Measurements from ENCODE around the gene PTMS. TPM values are rescaled to one million over a fixed set of nuclear protein-coding genes. Genes with fewer than 3 reads are reported as not detected.

Gene PTMS
- total and polyA plus RNA-seq, 2 donors (not counting 1 experiment from before 2014, with no cell fraction given) = 63.6 to 312 TPM

DNA sequence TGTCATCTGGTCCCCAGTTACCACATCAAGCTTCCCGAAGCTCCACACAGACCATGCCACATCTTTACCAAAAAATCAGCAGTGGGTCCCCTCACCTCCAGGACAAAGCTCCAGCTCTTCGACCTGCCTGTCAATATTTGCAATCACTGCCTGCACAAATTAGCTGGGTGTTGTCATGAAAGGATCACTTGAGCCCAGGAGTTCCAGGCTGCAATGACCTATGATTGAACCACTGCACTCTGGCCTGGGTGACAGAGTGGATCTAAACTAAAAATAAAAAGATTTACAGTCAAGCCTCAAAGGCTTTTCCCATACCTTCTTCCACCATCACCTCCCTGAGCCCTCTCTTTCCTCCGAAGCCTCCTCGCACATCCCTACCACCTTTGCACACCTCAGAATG, 30.4 kb downstream of the PTMS start:
- TF ChIP-seq, protein P1, sequence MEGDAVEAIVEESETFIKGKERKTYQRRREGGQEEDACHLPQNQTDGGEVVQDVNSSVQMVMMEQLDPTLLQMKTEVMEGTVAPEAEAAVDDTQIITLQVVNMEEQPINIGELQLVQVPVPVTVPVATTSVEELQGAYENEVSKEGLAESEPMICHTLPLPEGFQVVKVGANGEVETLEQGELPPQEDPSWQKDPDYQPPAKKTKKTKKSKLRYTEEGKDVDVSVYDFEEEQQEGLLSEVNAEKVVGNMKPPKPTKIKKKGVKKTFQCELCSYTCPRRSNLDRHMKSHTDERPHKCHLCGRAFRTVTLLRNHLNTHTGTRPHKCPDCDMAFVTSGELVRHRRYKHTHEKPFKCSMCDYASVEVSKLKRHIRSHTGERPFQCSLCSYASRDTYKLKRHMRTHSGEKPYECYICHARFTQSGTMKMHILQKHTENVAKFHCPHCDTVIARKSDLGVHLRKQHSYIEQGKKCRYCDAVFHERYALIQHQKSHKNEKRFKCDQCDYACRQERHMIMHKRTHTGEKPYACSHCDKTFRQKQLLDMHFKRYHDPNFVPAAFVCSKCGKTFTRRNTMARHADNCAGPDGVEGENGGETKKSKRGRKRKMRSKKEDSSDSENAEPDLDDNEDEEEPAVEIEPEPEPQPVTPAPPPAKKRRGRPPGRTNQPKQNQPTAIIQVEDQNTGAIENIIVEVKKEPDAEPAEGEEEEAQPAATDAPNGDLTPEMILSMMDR (conservative IDR thresholded peaks at IDR 0.05 in 1 of 2, IDR thresholded peaks at IDR 0.05 in 1 of 2; ENCODE audit: low read depth in 1 of 2, low read length in 2 of 2) = no peak
- H3K27ac ChIP-seq (ENCODE audit: insufficient read depth, low read length) = no peak overlapping the region
- H3K4me1 ChIP-seq (ENCODE audit: control insufficient read depth, extremely low read depth, insufficient read depth, low read length) = peaks cover 3% of the 10 kb centered on the region

DNA sequence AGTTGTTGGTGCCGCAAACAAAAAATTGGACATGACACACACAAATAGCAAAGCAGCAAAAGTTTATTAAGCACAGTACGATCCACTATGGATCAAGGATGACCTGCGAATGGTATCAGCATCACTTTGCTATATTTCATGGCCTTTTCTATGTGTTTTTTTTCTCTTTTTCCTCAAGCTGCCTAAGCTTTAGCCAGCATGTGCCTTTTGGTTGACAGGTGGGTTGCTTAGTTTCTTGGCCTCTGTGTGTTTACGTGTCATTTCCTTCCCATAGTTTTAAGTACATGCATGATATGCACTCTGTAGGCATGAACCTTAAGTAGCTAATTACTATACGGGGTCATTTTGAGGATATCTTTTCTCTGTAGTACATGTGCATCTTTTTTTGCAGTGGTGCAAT, 33.0 kb downstream of the PTMS start:
- Histone ChIP-seq H3K4me3 (replicated peaks in 1 of 4; ENCODE audit: control extremely low read depth in 1 of 4, insufficient read depth in 1 of 4, low read depth in 3 of 4, low read length in 4 of 4) (no peak overlapping the region), H3K4me2 (ENCODE audit: extremely low read depth, insufficient read depth, low read length) (no peak overlapping the region), H3K27ac (ENCODE audit: insufficient read depth, low read length) (no peak overlapping the region), H3K36me3 (ENCODE audit: control insufficient read depth, insufficient read depth, low read length) (peaks cover 1% of the 10 kb centered on the region), H3K4me1 (ENCODE audit: control insufficient read depth, extremely low read depth, insufficient read depth, low read length) (no peaks in the 10 kb centered on the region), H3K79me2 (ENCODE audit: control insufficient read depth, insufficient read depth, low read length) (peaks cover 2% of the 10 kb centered on the region), H2AFZ (ENCODE audit: low read length) (no peak overlapping the region), H3K9ac (ENCODE audit: insufficient read depth, low read length) (no peak overlapping the region), H4K20me1 (ENCODE audit: control insufficient read depth, extremely low read depth, insufficient read depth, low read length) (no peaks in the 10 kb centered on the region), H3K27me3 (ENCODE audit: control insufficient read depth, insufficient read depth, low read length) (no peaks in the 10 kb centered on the region), H3K9me3 (ENCODE audit: control insufficient read depth, insufficient read depth, low read depth, low read length) (no peaks in the 10 kb centered on the region)
- DNase-seq (ENCODE audit: low read depth in 2 of 2) = no peak
- TF ChIP-seq, protein P1 (conservative IDR thresholded peaks at IDR 0.05 in 1 of 2, IDR thresholded peaks at IDR 0.05 in 1 of 2; ENCODE audit: low read depth in 1 of 2, low read length in 2 of 2) = no peak
- no peak for TF ChIP-seq EZH2 (IDR thresholded peaks at IDR 0.05; ENCODE audit: low read length, missing control alignments)

More for the DNA sequence above, 30.4 kb downstream of the PTMS start:
- Histone ChIP-seq H3K4me3 (replicated peaks in 1 of 4; ENCODE audit: control extremely low read depth in 1 of 4, insufficient read depth in 1 of 4, low read depth in 3 of 4, low read length in 4 of 4) (no peak overlapping the region), H3K4me2 (ENCODE audit: extremely low read depth, insufficient read depth, low read length) (no peak overlapping the region), H2AFZ (ENCODE audit: low read length) (no peak overlapping the region), H4K20me1 (ENCODE audit: control insufficient read depth, extremely low read depth, insufficient read depth, low read length) (no peaks in the 10 kb centered on the region), H3K9me3 (ENCODE audit: control insufficient read depth, insufficient read depth, low read depth, low read length) (no peaks in the 10 kb centered on the region), H3K9ac (ENCODE audit: insufficient read depth, low read length) (no peak overlapping the region), H3K79me2 (ENCODE audit: control insufficient read depth, insufficient read depth, low read length) (peaks cover 10% of the 10 kb centered on the region), H3K27me3 (ENCODE audit: control insufficient read depth, insufficient read depth, low read length) (no peaks in the 10 kb centered on the region), H3K36me3 (ENCODE audit: control insufficient read depth, insufficient read depth, low read length) (peaks cover 3% of the 10 kb centered on the region)
- DNase-seq (ENCODE audit: low read depth in 2 of 2) = no peak

DNA sequence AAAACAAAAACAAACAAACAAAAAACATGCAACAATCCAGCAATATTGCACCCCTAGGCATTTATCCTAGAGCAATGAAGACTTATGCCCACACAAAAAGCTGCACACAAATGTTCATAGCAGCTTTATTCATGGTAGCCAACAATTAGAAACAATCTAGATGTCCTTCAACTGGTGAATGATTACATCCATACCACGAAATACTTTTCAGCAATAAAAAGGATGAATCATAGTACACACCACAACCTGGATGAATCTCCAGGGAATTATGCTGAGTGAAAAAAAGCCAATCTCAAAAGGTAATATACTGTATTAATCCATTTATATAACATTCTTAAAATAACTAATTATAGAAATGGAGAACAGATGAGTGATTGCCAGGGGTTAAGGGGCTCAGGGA, 41.0 kb downstream of the PTMS start:
- no peaks in the 10 kb centered on the region for H3K4me1 ChIP-seq (ENCODE audit: control insufficient read depth, extremely low read depth, insufficient read depth, low read length)
- no peak for DNase-seq (ENCODE audit: low read depth in 2 of 2)
- H3K27ac ChIP-seq (ENCODE audit: insufficient read depth, low read length) = no peak overlapping the region
- H3K27me3 ChIP-seq (ENCODE audit: control insufficient read depth, insufficient read depth, low read length) = no peaks in the 10 kb centered on the region
- no peak overlapping the region for H3K4me3 ChIP-seq (replicated peaks in 1 of 4; ENCODE audit: control extremely low read depth in 1 of 4, insufficient read depth in 1 of 4, low read depth in 3 of 4, low read length in 4 of 4)
- TF ChIP-seq, protein P1 (conservative IDR thresholded peaks at IDR 0.05 in 1 of 2, IDR thresholded peaks at IDR 0.05 in 1 of 2; ENCODE audit: low read depth in 1 of 2, low read length in 2 of 2) = no peak
- TF ChIP-seq EZH2 (IDR thresholded peaks at IDR 0.05; ENCODE audit: low read length, missing control alignments) = no peak
- no peaks in the 10 kb centered on the region for H4K20me1 ChIP-seq (ENCODE audit: control insufficient read depth, extremely low read depth, insufficient read depth, low read length)
- H3K79me2 ChIP-seq (ENCODE audit: control insufficient read depth, insufficient read depth, low read length) = no peaks in the 10 kb centered on the region
- no peaks in the 10 kb centered on the region for H3K36me3 ChIP-seq (ENCODE audit: control insufficient read depth, insufficient read depth, low read length)
- no peak overlapping the region for H3K9ac ChIP-seq (ENCODE audit: insufficient read depth, low read length)
- no peaks in the 10 kb centered on the region for H3K9me3 ChIP-seq (ENCODE audit: control insufficient read depth, insufficient read depth, low read depth, low read length)
- no peak overlapping the region for H2AFZ ChIP-seq (ENCODE audit: low read length)
- no peak overlapping the region for H3K4me2 ChIP-seq (ENCODE audit: extremely low read depth, insufficient read depth, low read length)

Measured in fibroblast of lung (primary cell).